Stromal cell of bone marrow (primary cell): ENCODE measurements around the gene SIM2.

Experiments used
- DNase-seq: peaks from one replicate; pipeline ENCODE4 v3.0.0-alpha.2; 2012; ENCODE audit warnings: low read depth

SIM2 gene

GRCh38 chr21:36684957-36685714 lies 13.8 kb upstream of the SIM2 start:
- DNase-seq = no peak

- no peak for DNase-seq
These were observed 12.0 kb upstream of the SIM2 start for GRCh38 chr21:36686955-36687354.

GRCh38 chr21:36688324-36688723 lies 10.6 kb upstream of the SIM2 start:
- DNase-seq = no peak

GRCh38 chr21:36689324-36689723 lies 9.6 kb upstream of the SIM2 start:
- no peak for DNase-seq

- DNase-seq = no peak
These were observed 8.0 kb upstream of the SIM2 start for GRCh38 chr21:36690628-36691554.

- DNase-seq = no peak
These were observed 7.3 kb upstream of the SIM2 start for GRCh38 chr21:36691555-36692041.

GRCh38 chr21:36692114-36692834 lies 6.6 kb upstream of the SIM2 start:
- no peak for DNase-seq

GRCh38 chr21:36692835-36693488 lies 6.0 kb upstream of the SIM2 start:
- DNase-seq = no peak

GRCh38 chr21:36693489-36694030 lies 5.4 kb upstream of the SIM2 start:
- no peak for DNase-seq

GRCh38 chr21:36694031-36694515 lies 4.8 kb upstream of the SIM2 start:
- DNase-seq = no peak

- DNase-seq = no peak
These were observed 4.2 kb upstream of the SIM2 start for GRCh38 chr21:36694593-36695282.

- DNase-seq = no peak
These were observed 3.7 kb upstream of the SIM2 start for GRCh38 chr21:36695283-36695634.

- no peak for DNase-seq
These were observed 3.1 kb upstream of the SIM2 start for GRCh38 chr21:36695671-36696389.

- no peak for DNase-seq
These were observed 2.4 kb upstream of the SIM2 start for GRCh38 chr21:36696390-36697059.

- no peak for DNase-seq
These were observed 1.7 kb upstream of the SIM2 start for GRCh38 chr21:36697060-36697850.

GRCh38 chr21:36697851-36698384 lies 997 bp upstream of the SIM2 start:
- no peak for DNase-seq

GRCh38 chr21:36698385-36698980 lies 432 bp upstream of the SIM2 start:
- no peak for DNase-seq
